Fibroblast of villous mesenchyme (primary cell): ENCODE measurements around the gene NPFFR1. TPM values are rescaled to one million over a fixed set of nuclear protein-coding genes. Genes with fewer than 3 reads are reported as not detected.
A peak's percentile ranks its signal among the peaks of the same experiment; 100 is the strongest.

Source experiments
- DNase-seq: peaks from one replicate; pipeline ENCODE4 v3.0.0-alpha.2; 2010; ENCODE audit warnings: low read depth
- H3K4me3 ChIP-seq: 2 replicates; pipeline ENCODE4 v1.5.1; 2011; ENCODE audit warnings: low read depth, mild to moderate bottlenecking, low read length
- CTCF ChIP-seq: IDR thresholded peaks from 2 replicates; pipeline ENCODE4 v1.5.1; 2012; ENCODE audit warnings: low read depth, mild to moderate bottlenecking, low read length; ENCODE audit not compliant: insufficient read depth
- small RNA-seq: library from RNA; depleted of rRNA; stranded (forward); fragments of <200 nt; gene quantifications from one replicate; pipeline ENCODE3, GENCODE V24; 2012
- total RNA-seq: library from RNA; depleted of rRNA; stranded (reverse); fragments of >200 nt; gene quantifications from 2 replicates; pipeline ENCODE4 v1.2.3, GENCODE V29; 2012

The NPFFR1 gene
- total RNA-seq, 1 donor, result not detected

- no peak for DNase-seq
- TF ChIP-seq CTCF, result no peak
- no peak overlapping the region for H3K4me3 ChIP-seq
Observed at GRCh38 chr10:70206762-70207161, 77.0 kb downstream of the NPFFR1 start.

- no peak for DNase-seq
- TF ChIP-seq CTCF, result no peak
- H3K4me3 ChIP-seq, result no peak overlapping the region
Observed at GRCh38 chr10:70201105-70201504, 82.7 kb downstream of the NPFFR1 start.

- peak; percentile 38 for DNase-seq
- H3K4me3 ChIP-seq, result no peak overlapping the region
- TF ChIP-seq CTCF, result no peak
Observed at GRCh38 chr10:70198696-70199466, 84.9 kb downstream of the NPFFR1 start.

Small RNA genes within 50 kb of the gene (small RNA-seq; reads per million reads assigned to genes)
- not detected for gene RPS25P9

Other genes with a start within 250 kb of the NPFFR1 start
- gene MACROH2A2, start 231.2 kb downstream of the NPFFR1 start, total RNA-seq, result 3.9 TPM in 2 replicates
- 5.5 and 7.8 TPM in 2 replicates for gene AIFM2, start 151.2 kb downstream of the NPFFR1 start, total RNA-seq
- gene TYSND1, start 137.3 kb downstream of the NPFFR1 start, total RNA-seq, result 11.3 and 12.1 TPM in 2 replicates
- 196 and 339 TPM in 2 replicates for gene SAR1A, start 113.5 kb downstream of the NPFFR1 start, total RNA-seq
- 139 and 219 TPM in 2 replicates for gene PPA1, start 50.6 kb downstream of the NPFFR1 start, total RNA-seq
- 3.9 and 7.4 TPM in 2 replicates for gene LRRC20, start 98.6 kb upstream of the NPFFR1 start, total RNA-seq
- gene EIF4EBP2, start 120.1 kb upstream of the NPFFR1 start, total RNA-seq, result 43.2 and 58.7 TPM in 2 replicates
- not detected in 2 replicates for gene NODAL, start 157.7 kb upstream of the NPFFR1 start, total RNA-seq
- gene PALD1, start 194.8 kb upstream of the NPFFR1 start, total RNA-seq, result 0.32 TPM in 1 of 2 replicates, not detected in the other